Tibial artery (tissue), 4 donors: ENCODE data around the gene CYP27C1.

Source experiments
- DNase-seq, 2 donors: peaks; one replicate each; pipeline ENCODE4 v3.0.0-alpha.2; 2019
- H3K27ac ChIP-seq, 2 donors: fragments of 200-600 bp; sonication (generic) in 1 of 2; 1 replicate in 1 of 2; 2 replicates in 1 of 2; pipeline ENCODE4 v1.5.1; 2018 to 2019; ENCODE audit warnings: mild to moderate bottlenecking in 1 of 2
- H3K27me3 ChIP-seq, 2 donors: fragments of 200-600 bp; sonication (generic) in 1 of 2; one replicate each; pipeline versions ENCODE4 v1.5.1 to v1.6.0; 2016 to 2019
- H3K36me3 ChIP-seq, 3 donors: fragments of 200-600 bp; sonication (generic) in 2 of 3; one replicate each; pipeline ENCODE4 v1.5.1; 2016 to 2019; ENCODE audit warnings: mild to moderate bottlenecking in 2 of 3
- H3K4me1 ChIP-seq, 4 donors: fragments of 200-600 bp; sonication (generic) in 2 of 4; 1 replicate in 3 of 4; 2 replicates in 1 of 4; pipeline ENCODE4 v1.5.1; 2016 to 2019
- H3K4me3 ChIP-seq, 2 donors: fragments of 200-600 bp; sonication (generic) in 1 of 2; 1 replicate in 1 of 2; 2 replicates in 1 of 2; pipeline ENCODE4 v1.5.1; 2018 to 2019; ENCODE audit warnings: mild to moderate bottlenecking in 2 of 2
- H3K9me3 ChIP-seq, 3 donors: fragments of 200-600 bp; sonication (generic) in 1 of 3; one replicate each; pipeline ENCODE4 v1.5.1; 2016 to 2019
- intact Hi-C: fragments of 100-400 bp; cut with DNase I; formaldehyde crosslinking; loops from one replicate; pipeline ENCODE4 v1.15.0; 2023; ENCODE audit warnings: low total_unique reads
- TF ChIP-seq, protein P1 (sequence below), 2 experiments: fragments of 200-600 bp in 1 of 2; fragments of 450-650 bp in 1 of 2; IDR thresholded peaks; one replicate each; pipeline ENCODE4 v1.5.1; 2017 to 2019; ENCODE audit warnings: antibody characterized with exemption in 2 of 2, mild to moderate bottlenecking in 1 of 2, moderate library complexity in 1 of 2

CYP27C1 gene

DNA sequence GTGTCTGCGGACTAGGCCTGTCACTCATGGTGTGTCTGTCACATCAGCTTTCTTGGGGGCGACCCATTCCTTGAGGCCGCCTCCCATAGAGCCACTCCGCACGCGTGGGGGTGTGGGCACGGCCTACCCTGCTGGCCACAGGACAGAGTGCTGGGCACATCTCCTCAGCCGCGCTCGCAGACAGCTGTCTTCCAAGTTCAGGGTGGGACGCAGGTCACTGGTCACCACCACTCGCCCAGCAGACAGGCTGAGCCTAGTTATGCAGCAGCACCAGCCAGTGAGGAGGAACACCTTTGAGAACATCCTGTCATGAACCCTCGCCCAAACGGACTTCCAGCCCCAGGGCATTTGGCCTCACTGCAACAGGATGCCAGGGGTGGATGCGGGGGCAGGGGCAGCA, 82.4 kb downstream of the CYP27C1 start:
- no peaks in the 10 kb centered on the region for H3K36me3 ChIP-seq
- no peaks in the 10 kb centered on the region for H3K4me1 ChIP-seq
- DNase-seq = no peak
- no peak overlapping the region for H3K27ac ChIP-seq
- H3K4me3 ChIP-seq = no peak overlapping the region
- intact Hi-C loops = no loop called here
- no peaks in the 10 kb centered on the region for H3K27me3 ChIP-seq
- TF ChIP-seq, protein P1, sequence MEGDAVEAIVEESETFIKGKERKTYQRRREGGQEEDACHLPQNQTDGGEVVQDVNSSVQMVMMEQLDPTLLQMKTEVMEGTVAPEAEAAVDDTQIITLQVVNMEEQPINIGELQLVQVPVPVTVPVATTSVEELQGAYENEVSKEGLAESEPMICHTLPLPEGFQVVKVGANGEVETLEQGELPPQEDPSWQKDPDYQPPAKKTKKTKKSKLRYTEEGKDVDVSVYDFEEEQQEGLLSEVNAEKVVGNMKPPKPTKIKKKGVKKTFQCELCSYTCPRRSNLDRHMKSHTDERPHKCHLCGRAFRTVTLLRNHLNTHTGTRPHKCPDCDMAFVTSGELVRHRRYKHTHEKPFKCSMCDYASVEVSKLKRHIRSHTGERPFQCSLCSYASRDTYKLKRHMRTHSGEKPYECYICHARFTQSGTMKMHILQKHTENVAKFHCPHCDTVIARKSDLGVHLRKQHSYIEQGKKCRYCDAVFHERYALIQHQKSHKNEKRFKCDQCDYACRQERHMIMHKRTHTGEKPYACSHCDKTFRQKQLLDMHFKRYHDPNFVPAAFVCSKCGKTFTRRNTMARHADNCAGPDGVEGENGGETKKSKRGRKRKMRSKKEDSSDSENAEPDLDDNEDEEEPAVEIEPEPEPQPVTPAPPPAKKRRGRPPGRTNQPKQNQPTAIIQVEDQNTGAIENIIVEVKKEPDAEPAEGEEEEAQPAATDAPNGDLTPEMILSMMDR (IDR thresholded peaks at IDR 0.05) = no peak
- peaks cover 0 to 2% (median 0%) of the 10 kb centered on the region in 3 donors for H3K9me3 ChIP-seq

DNA sequence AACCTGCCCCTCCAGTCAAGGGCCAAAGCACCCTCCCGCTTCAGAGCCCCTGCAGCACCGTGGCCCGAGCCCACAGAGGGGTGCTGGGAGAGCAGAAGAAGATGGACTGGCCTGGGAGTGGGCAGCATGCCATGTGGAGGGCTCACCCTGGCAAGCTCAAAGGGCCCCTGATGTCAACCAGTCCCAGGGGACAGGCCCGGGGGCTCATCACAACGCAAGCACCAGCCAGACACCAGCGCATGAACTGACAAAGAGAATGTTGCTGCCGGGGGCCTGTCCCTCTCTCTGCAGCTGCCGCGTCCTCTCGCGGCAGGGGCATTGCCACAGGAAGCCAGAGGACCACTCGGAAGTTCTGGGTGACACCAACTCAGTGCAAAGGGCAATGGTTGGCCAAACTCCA, 82.9 kb downstream of the CYP27C1 start:
- TF ChIP-seq, protein P1 (IDR thresholded peaks at IDR 0.05) = no peak
- no peaks in the 10 kb centered on the region for H3K36me3 ChIP-seq
- no peaks in the 10 kb centered on the region for H3K27me3 ChIP-seq
- no peak overlapping the region for H3K27ac ChIP-seq
- peaks cover 0 to 2% (median 0%) of the 10 kb centered on the region in 3 donors for H3K9me3 ChIP-seq
- H3K4me1 ChIP-seq = no peaks in the 10 kb centered on the region
- intact Hi-C loops = no loop called here
- H3K4me3 ChIP-seq = no peak overlapping the region
- no peak for DNase-seq

DNA sequence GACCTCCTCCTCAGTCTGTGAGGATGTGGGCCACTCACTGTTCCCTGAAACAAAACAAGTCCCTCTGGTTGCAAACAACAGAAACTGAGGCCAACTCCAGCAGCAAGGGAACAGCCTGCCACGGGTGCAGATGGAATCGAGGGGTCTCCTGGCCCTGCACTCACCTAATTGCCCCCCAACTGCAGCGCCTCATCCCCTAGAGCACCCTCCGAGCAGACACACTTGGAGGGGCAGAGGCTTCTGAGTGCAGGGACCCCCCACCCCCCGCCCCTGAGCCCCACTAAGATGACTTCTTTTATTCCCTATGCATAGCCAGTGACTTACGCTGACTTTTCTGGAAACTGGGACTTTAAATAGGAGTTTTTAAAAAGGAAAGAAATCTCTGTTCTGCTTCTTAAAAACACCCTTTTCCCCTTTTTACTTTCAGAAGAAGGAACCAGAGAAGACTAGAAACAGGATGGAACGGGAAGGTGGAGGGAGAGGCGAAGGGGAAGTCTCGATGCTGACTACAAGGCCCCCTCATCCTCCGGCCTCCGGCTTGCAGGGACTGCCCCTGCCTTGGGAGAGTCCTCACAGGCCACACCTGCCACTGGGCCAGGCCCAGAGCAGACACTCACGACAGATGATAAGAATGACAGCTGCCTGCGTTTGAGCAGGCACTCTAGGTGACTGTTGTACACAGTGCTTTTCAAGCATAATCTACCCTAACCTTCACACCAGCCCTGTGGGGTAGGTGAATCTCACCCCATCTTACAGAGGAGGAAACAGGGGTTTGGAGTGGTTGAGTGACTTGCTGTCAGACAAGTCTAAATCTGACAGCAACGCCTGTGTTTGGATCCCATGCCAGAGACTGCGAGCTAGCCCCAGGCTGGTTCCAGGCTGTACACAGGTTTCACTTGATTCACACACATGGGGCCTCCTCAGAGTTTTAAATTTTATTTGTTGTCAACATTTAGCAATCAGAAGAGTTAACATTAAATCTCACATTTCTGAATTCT, 85.0 kb downstream of the CYP27C1 start:
- DNase-seq = no peak
- Histone ChIP-seq H3K4me1 (no peaks in the 10 kb centered on the region), H3K27me3 (no peaks in the 10 kb centered on the region), H3K27ac (no peak overlapping the region), H3K4me3 (no peak overlapping the region), H3K9me3 (peaks cover 0 to 2% (median 0%) of the 10 kb centered on the region in 3 donors), H3K36me3 (no peaks in the 10 kb centered on the region)
- intact Hi-C loops = no loop called here
- TF ChIP-seq, protein P1 (IDR thresholded peaks at IDR 0.05) = no peak

DNA sequence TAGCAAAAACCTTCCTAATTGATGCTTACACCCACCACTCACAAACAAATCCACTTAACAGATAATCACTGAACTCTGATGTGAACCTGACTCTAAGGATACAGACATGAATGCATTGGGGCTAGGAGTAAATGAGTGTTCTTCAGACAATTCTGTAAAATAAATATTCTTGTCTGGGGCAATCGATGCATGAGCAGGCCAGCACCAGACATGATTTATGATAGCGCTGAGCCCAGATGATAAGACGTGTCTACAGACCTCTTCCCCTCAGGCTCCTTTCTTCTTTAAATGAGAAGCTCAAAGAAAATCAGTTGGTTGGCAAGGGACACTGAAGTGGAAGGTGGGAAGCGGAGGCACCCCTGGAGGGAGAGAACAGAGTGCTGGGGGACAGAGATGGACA, 85.9 kb downstream of the CYP27C1 start:
- no peak for DNase-seq
- peaks cover 0 to 2% (median 0%) of the 10 kb centered on the region in 3 donors for H3K9me3 ChIP-seq
- no peaks in the 10 kb centered on the region for H3K4me1 ChIP-seq
- no peak overlapping the region for H3K4me3 ChIP-seq
- H3K36me3 ChIP-seq = no peaks in the 10 kb centered on the region
- no peaks in the 10 kb centered on the region for H3K27me3 ChIP-seq
- TF ChIP-seq, protein P1 (IDR thresholded peaks at IDR 0.05) = no peak
- intact Hi-C loops = no loop called here
- no peak overlapping the region for H3K27ac ChIP-seq
